ENCODE data around the gene SEC61A2.

SEC61A2 gene

GRCh38 chr10:12200850-12201249, 71.4 kb downstream of the SEC61A2 start:
- no peak for DNase-seq

GRCh38 chr10:12201543-12201942, 72.1 kb downstream of the SEC61A2 start:
- no peak for DNase-seq

- no peak for DNase-seq
Observed at GRCh38 chr10:12202226-12202625, 72.7 kb downstream of the SEC61A2 start.

- no peak for DNase-seq
Observed at GRCh38 chr10:12205082-12205481, 75.6 kb downstream of the SEC61A2 start.

- no peak for DNase-seq
Observed at GRCh38 chr10:12207114-12207513, 77.6 kb downstream of the SEC61A2 start.

- DNase-seq, result no peak
Observed at GRCh38 chr10:12208460-12208859, 79.0 kb downstream of the SEC61A2 start.

GRCh38 chr10:12212454-12212853, 83.0 kb downstream of the SEC61A2 start:
- no peak for DNase-seq

- peak; percentile 30 for DNase-seq
Observed at GRCh38 chr10:12213621-12214020, 84.1 kb downstream of the SEC61A2 start.

- DNase-seq, result no peak
Observed at GRCh38 chr10:12214093-12214492, 84.6 kb downstream of the SEC61A2 start.

GRCh38 chr10:12214763-12215218, 85.3 kb downstream of the SEC61A2 start:
- peak; percentile 49 for DNase-seq

Measured in NCI-H1048 (cell line).